ENCODE data around the gene ARHGAP24. TPM values are rescaled to one million over a fixed set of nuclear protein-coding genes. Genes with fewer than 3 reads are reported as not detected.

ARHGAP24 gene
- total and polyA plus RNA-seq, 9 donors, result 6.6 to 16.7 (median 10.0) TPM

GRCh38 chr4:85942107-85942506 lies 467.2 kb downstream of the ARHGAP24 start:
- no peak for DNase-seq
- H3K4me1 ChIP-seq (ENCODE audit: insufficient read depth), result peaks cover 4% of the 10 kb centered on the region
- no peaks in the 10 kb centered on the region for H3K36me3 ChIP-seq
- TF ChIP-seq POLR2A (IDR thresholded peaks at IDR 0.05) (no peak), EP300 (IDR thresholded peaks at IDR 0.05) (no peak)
- TF ChIP-seq, protein P1, sequence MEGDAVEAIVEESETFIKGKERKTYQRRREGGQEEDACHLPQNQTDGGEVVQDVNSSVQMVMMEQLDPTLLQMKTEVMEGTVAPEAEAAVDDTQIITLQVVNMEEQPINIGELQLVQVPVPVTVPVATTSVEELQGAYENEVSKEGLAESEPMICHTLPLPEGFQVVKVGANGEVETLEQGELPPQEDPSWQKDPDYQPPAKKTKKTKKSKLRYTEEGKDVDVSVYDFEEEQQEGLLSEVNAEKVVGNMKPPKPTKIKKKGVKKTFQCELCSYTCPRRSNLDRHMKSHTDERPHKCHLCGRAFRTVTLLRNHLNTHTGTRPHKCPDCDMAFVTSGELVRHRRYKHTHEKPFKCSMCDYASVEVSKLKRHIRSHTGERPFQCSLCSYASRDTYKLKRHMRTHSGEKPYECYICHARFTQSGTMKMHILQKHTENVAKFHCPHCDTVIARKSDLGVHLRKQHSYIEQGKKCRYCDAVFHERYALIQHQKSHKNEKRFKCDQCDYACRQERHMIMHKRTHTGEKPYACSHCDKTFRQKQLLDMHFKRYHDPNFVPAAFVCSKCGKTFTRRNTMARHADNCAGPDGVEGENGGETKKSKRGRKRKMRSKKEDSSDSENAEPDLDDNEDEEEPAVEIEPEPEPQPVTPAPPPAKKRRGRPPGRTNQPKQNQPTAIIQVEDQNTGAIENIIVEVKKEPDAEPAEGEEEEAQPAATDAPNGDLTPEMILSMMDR (IDR thresholded peaks at IDR 0.05), result no peak
- no peak overlapping the region for H3K4me3 ChIP-seq
- no peaks in the 10 kb centered on the region for H3K9me3 ChIP-seq
- H3K27me3 ChIP-seq, result no peaks in the 10 kb centered on the region
- H3K27ac ChIP-seq, result no peak overlapping the region
- 20 to 31% (median 21%) methylated on average over 5 of the region's 5 CpGs for WGBS, 3 donors
- intact Hi-C loops (cut with DNase I), result no loop called here

DNA sequence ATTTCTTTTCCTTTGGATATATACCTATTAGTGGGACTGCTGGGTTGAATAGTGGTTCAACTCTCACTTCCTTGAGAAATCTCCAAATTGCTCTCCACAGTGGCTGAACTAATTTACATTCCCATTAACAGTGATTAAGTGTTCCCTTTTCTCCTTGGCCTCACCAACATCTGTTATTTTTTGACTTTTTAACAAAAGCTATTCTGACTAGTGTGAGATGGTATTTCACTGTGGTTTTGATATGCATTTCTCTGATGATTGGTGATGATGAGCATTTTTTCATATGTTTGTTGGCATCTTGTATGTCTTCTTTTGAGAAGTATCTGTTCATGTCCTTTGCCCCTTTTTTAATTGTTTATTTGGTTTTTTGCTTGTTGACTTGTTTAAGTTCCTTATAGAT lies 471.9 kb downstream of the ARHGAP24 start:
- TF ChIP-seq POLR2A (IDR thresholded peaks at IDR 0.05), result no peak
- TF ChIP-seq, protein P1 (IDR thresholded peaks at IDR 0.05), result no peak
- no peak for TF ChIP-seq EP300 (IDR thresholded peaks at IDR 0.05)
- no peak for DNase-seq
- no peaks in the 10 kb centered on the region for H3K36me3 ChIP-seq
- peaks cover 2% of the 10 kb centered on the region for H3K4me1 ChIP-seq (ENCODE audit: insufficient read depth)
- H3K9me3 ChIP-seq, result no peaks in the 10 kb centered on the region
- intact Hi-C loops (cut with DNase I), result no loop called here
- no peak overlapping the region for H3K27ac ChIP-seq
- no peaks in the 10 kb centered on the region for H3K27me3 ChIP-seq
- no peak overlapping the region for H3K4me3 ChIP-seq

- Histone ChIP-seq H3K27me3 (no peaks in the 10 kb centered on the region), H3K4me3 (no peak overlapping the region), H3K36me3 (no peaks in the 10 kb centered on the region), H3K4me1 (ENCODE audit: insufficient read depth) (no peaks in the 10 kb centered on the region), H3K9me3 (no peaks in the 10 kb centered on the region), H3K27ac (no peak overlapping the region)
- TF ChIP-seq EP300 (IDR thresholded peaks at IDR 0.05) (no peak), POLR2A (IDR thresholded peaks at IDR 0.05) (no peak)
- TF ChIP-seq, protein P1 (IDR thresholded peaks at IDR 0.05), result no peak
- 48 to 68% (median 55%) methylated on average over 3 of the region's 3 CpGs for WGBS, 3 donors
- intact Hi-C loops (cut with DNase I), result no loop called here
- DNase-seq, result no peak
These were observed 476.1 kb downstream of the ARHGAP24 start for GRCh38 chr4:85951099-85951498.

GRCh38 chr4:85952528-85952927 lies 477.6 kb downstream of the ARHGAP24 start:
- H3K4me1 ChIP-seq (ENCODE audit: insufficient read depth), result no peaks in the 10 kb centered on the region
- no peak overlapping the region for H3K4me3 ChIP-seq
- 34 to 42% (median 35%) methylated on average over 3 of the region's 3 CpGs for WGBS, 3 donors
- no peaks in the 10 kb centered on the region for H3K9me3 ChIP-seq
- DNase-seq, result no peak
- H3K27ac ChIP-seq, result no peak overlapping the region
- H3K27me3 ChIP-seq, result no peaks in the 10 kb centered on the region
- TF ChIP-seq, protein P1 (IDR thresholded peaks at IDR 0.05), result no peak
- no peak for TF ChIP-seq EP300 (IDR thresholded peaks at IDR 0.05)
- no peak for TF ChIP-seq POLR2A (IDR thresholded peaks at IDR 0.05)
- H3K36me3 ChIP-seq, result no peaks in the 10 kb centered on the region
- intact Hi-C loops (cut with DNase I), result no loop called here

Measured in ovary (tissue), 9 donors.